PFSK-1 (cell line): Measurements from ENCODE around the gene DUSP8.

ENCODE experiments used
- FOXP2 ChIP-seq: optimal IDR thresholded peaks from 2 replicates; pipeline ENCODE3; 2011; ENCODE audit warnings: borderline replicate concordance, control low read depth, inconsistent platforms; ENCODE audit not compliant: insufficient read depth; ENCODE audit errors: extremely low read length, extremely low read depth
- POLR2AphosphoS5 ChIP-seq: IDR thresholded peaks from 2 replicates; pipeline ENCODE4 v1.6.1; 2012; ENCODE audit warnings: low read depth, mild to moderate bottlenecking, control low read depth, low read length, moderate library complexity
- REST ChIP-seq, 2 experiments: IDR thresholded peaks; 2 replicates each; pipeline versions ENCODE4 v1.6.1 to v1.8.0; 2011 to 2012; ENCODE audit warnings: low read depth in 2 of 2, low read length in 2 of 2, control low read depth in 1 of 2, inconsistent platforms in 1 of 2, mild to moderate bottlenecking in 1 of 2, moderate library complexity in 1 of 2; ENCODE audit not compliant: insufficient read depth in 1 of 2
- SIN3A ChIP-seq: IDR thresholded peaks from 2 replicates; pipeline ENCODE4 v1.6.1; 2012; ENCODE audit warnings: mild to moderate bottlenecking, low read length, moderate library complexity, borderline replicate concordance; ENCODE audit not compliant: insufficient read depth
- TAF1 ChIP-seq: IDR thresholded peaks from 2 replicates; pipeline ENCODE4 v1.6.1; 2012; ENCODE audit warnings: low read length, control low read depth, borderline replicate concordance; ENCODE audit not compliant: insufficient read depth

Gene DUSP8

GRCh38 chr11:1546536-1547466 lies 25.3 kb downstream of the DUSP8 start:
- TF ChIP-seq POLR2AphosphoS5 (no peak), FOXP2 (peak; percentile 33)

GRCh38 chr11:1546077-1546535 lies 26.0 kb downstream of the DUSP8 start:
- TF ChIP-seq SIN3A (no peak), REST (IDR thresholded peaks at IDR 0.05; ENCODE audit: insufficient read depth in 1 of 2, low read depth in 2 of 2, low read length in 2 of 2) (no peak), FOXP2 (no peak), POLR2AphosphoS5 (no peak), TAF1 (no peak)

GRCh38 chr11:1545432-1545831 lies 26.6 kb downstream of the DUSP8 start:
- no peak for TF ChIP-seq FOXP2
- no peak for TF ChIP-seq SIN3A
- no peak for TF ChIP-seq TAF1
- TF ChIP-seq REST (IDR thresholded peaks at IDR 0.05; ENCODE audit: insufficient read depth in 1 of 2, low read depth in 2 of 2, low read length in 2 of 2): no peak
- TF ChIP-seq POLR2AphosphoS5: no peak

- TF ChIP-seq REST (IDR thresholded peaks at IDR 0.05; ENCODE audit: insufficient read depth in 1 of 2, low read depth in 2 of 2, low read length in 2 of 2) (no peak), TAF1 (no peak), POLR2AphosphoS5 (no peak)
Observed at GRCh38 chr11:1544536-1544935, 27.5 kb downstream of the DUSP8 start.

GRCh38 chr11:1543606-1544263 lies 28.3 kb downstream of the DUSP8 start:
- TF ChIP-seq TAF1 (no peak), REST (IDR thresholded peaks at IDR 0.05; ENCODE audit: insufficient read depth in 1 of 2, low read depth in 2 of 2, low read length in 2 of 2) (no peak)
